Left lung (tissue), 10 donors: Measurements from ENCODE around the gene REM1. TPM values are rescaled to one million over a fixed set of nuclear protein-coding genes. Genes with fewer than 3 reads are reported as not detected.

Experiments
- ATAC-seq: fragments of 200-7000 bp; cut with Tn5 transposase; one replicate; pipeline ENCODE4 v1.9.1; 2020; ENCODE audit warnings: moderate library complexity
- DNase-seq, 4 donors: peaks; one replicate each; pipeline ENCODE4 v3.0.0-alpha.2; 2013 to 2020
- H3K27ac ChIP-seq, 2 donors: fragments of 200-600 bp; sonication (generic) in 1 of 2; one replicate each; pipeline versions ENCODE4 v1.5.0 to v1.8.0; 2020 to 2021
- H3K27me3 ChIP-seq, 2 donors: fragments of 200-600 bp; sonication (generic) in 1 of 2; one replicate each; pipeline versions ENCODE4 v1.5.0 to v1.8.0; 2020 to 2021
- H3K36me3 ChIP-seq, 2 donors: fragments of 200-600 bp; sonication (generic) in 1 of 2; one replicate each; pipeline versions ENCODE4 v1.5.0 to v1.8.0; 2020 to 2021
- H3K4me1 ChIP-seq, 2 donors: fragments of 200-600 bp; one replicate each; pipeline ENCODE4 v1.8.0; 2021
- H3K4me3 ChIP-seq, 2 donors: fragments of 200-600 bp; sonication (generic) in 1 of 2; one replicate each; pipeline versions ENCODE4 v1.5.0 to v1.8.0; 2020 to 2021; ENCODE audit warnings: mild to moderate bottlenecking in 1 of 2
- H3K9me3 ChIP-seq, 2 donors: fragments of 200-600 bp; sonication (generic) in 1 of 2; one replicate each; pipeline versions ENCODE4 v1.5.0 to v1.8.0; 2020 to 2021
- intact Hi-C, 2 donors: fragments of 100-400 bp; cut with DNase I; formaldehyde crosslinking; loops; one replicate each; pipeline versions ENCODE4 v1.11.2 to v1.14.2; 2022
- polyA plus RNA-seq, 6 donors: library from polyadenylated mRNA; unstranded; fragments of 120-200 nt; gene quantifications; one replicate each; pipeline ENCODE4 v1.2.1, GENCODE V29; 2013; ENCODE audit not compliant: insufficient read length in 6 of 6
- total RNA-seq, 2 donors: library from RNA; stranded (reverse); fragmentation: NEBNext Ultra II Directional; extraction: Animal tissue kit (Norgen Biotek cat#: 25700); gene quantifications; one replicate each; pipeline ENCODE4 v1.2.1, GENCODE V29; 2021
- TF ChIP-seq, protein P1 (sequence below), 2 donors: fragments of 200-600 bp; sonication (generic) in 1 of 2; IDR thresholded peaks; one replicate each; pipeline versions ENCODE4 v1.5.0 to v1.8.0; 2021; ENCODE audit warnings: antibody characterized with exemption in 2 of 2
- donor health status: DM: no; HTN: yes; CAD: no.
- donor health status: DM: no; HTN: no; CAD: no.

Gene REM1
- total and polyA plus RNA-seq, 8 donors: 2.0 to 9.9 (median 7.3) TPM

DNA sequence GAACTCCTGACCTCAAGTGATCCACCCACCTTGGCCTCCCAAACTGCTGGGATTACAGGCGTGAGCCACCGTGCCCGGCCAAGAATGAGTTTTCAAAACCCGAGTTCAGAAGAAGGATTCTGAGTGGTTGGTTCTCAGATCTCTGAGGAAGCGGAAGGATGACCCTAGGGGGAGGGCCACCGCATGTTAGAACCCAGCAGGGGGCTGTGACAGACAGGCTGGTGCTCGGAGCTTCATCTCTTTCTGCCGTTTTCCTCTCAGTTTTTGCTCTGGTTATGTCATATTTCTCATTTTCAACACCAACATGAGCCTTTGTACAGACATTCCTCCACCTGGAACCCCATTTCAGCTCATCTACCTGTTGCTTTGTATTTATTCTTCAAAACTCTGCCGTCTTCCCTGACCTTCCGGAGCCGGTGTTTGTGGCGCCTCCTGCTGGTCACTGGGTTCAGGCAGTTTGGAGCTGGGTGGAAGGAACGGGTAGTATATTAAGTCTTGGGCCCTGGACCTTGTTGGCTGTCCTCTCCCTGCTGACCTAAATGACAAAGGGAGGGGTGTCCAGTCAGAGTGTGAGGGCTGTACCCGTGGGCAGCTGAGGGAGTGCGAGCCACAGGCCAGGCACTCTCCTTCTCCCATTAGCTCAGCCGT is 35.0 kb upstream of the REM1 start, which contains the start of gene DEFB123:
DEFB123 (plus strand) TSS at position 621 of the 648 bp plus-strand sequence. CDS start 67 bp downstream, outside the sequence.
- Histone ChIP-seq H3K9me3 (no peaks in the 10 kb centered on the region), H3K36me3 (no peaks in the 10 kb centered on the region), H3K27ac (no peak within 1 kb of the TSS), H3K4me3 (no peak within 1 kb of the TSS), H3K27me3 (peaks cover 0 to 15% of the 10 kb centered on the region in 2 donors), H3K4me1 (no peaks in the 10 kb centered on the region)
- no peak for ATAC-seq
- DNase-seq: no peak
- intact Hi-C loops: no loop called here
- TF ChIP-seq, protein P1, sequence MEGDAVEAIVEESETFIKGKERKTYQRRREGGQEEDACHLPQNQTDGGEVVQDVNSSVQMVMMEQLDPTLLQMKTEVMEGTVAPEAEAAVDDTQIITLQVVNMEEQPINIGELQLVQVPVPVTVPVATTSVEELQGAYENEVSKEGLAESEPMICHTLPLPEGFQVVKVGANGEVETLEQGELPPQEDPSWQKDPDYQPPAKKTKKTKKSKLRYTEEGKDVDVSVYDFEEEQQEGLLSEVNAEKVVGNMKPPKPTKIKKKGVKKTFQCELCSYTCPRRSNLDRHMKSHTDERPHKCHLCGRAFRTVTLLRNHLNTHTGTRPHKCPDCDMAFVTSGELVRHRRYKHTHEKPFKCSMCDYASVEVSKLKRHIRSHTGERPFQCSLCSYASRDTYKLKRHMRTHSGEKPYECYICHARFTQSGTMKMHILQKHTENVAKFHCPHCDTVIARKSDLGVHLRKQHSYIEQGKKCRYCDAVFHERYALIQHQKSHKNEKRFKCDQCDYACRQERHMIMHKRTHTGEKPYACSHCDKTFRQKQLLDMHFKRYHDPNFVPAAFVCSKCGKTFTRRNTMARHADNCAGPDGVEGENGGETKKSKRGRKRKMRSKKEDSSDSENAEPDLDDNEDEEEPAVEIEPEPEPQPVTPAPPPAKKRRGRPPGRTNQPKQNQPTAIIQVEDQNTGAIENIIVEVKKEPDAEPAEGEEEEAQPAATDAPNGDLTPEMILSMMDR (IDR thresholded peaks at IDR 0.05): no peak

DNA sequence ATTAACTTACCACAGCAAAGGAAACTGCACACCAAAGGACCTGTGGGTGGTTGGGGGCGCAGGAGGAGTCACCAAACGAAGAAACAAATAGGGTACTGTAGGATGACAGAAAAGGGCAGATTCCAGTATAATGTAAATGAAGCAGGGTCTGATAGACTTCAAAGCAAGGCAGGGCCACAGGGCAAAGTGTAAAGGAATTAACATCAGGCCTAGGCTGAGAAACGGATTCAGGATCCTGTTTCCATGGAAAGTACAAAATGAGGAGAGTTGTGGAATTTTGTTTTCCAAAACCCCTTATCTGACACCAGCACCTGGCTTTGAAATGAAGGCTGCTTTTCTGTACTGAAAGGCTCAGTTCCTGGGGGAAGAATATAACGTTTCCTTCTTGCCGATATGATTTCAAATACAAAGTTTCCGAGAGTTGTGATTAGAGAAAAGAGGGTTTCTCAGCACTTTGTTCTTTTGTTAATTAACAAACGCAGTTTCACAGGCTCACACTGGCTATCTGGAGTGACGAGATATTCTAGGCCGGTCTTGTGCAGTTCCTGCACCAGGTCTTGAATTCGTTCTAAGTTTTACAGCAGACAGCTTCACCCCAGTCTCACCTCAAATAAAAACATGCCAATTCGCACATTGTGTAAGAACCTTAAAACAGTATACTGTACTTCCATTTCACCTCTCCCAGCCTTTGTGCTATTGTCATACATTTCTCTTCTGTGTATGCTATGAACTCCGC is 28.8 kb upstream of the REM1 start:
- Histone ChIP-seq H3K36me3 (no peaks in the 10 kb centered on the region), H3K4me3 (no peak overlapping the region), H3K9me3 (no peaks in the 10 kb centered on the region), H3K4me1 (no peaks in the 10 kb centered on the region), H3K27ac (no peak overlapping the region), H3K27me3 (peaks cover 0 to 11% of the 10 kb centered on the region in 2 donors)
- DNase-seq (no peak), ATAC-seq (no peak)
- TF ChIP-seq, protein P1 (IDR thresholded peaks at IDR 0.05): no peak
- intact Hi-C loops: no loop called here

DNA sequence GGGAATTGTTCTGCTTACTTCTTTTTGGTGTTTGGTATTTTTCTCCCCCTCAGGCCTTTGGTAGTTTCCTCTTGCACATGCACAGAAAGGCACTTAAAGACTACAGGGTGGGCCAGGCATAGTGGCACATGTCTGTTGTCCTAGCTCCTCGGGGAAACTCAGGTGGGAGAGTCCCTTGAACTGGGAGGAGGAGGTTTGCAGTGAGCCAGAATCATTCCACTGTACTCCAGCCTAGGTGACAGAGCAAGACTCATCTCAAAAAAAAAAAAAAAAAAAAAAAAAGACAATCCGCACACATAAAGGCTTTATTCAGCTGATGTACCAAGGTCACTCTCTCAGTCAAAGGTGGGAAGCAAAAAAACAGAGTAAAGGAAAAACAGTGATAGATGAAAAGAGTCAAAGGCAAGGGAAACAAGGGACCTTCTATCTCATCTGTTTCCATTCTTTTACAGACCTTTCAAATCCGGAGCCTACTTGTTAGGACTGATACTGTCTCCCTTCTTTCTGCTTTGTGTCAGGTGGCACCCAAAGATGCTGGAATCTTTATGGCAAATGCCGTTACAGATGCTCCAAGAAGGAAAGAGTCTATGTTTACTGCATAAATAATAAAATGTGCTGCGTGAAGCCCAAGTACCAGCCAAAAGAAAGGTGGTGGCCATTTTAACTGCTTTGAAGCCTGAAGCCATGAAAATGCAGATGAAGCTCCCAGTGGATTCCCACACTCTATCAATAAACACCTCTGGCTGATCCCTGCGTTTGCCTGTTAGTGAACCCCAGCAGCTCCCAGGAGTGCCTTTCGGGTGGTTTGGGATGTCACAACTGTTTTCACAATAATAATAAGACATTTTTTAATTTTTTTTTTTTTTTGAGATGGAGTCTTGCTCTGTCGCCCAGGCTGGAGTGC is 25.3 kb upstream of the REM1 start:
- TF ChIP-seq, protein P1 (IDR thresholded peaks at IDR 0.05): no peak
- no peak overlapping the region for H3K4me3 ChIP-seq
- DNase-seq (no peak), ATAC-seq (no peak)
- H3K4me1 ChIP-seq: no peaks in the 10 kb centered on the region
- H3K27me3 ChIP-seq: peaks cover 0 to 6% of the 10 kb centered on the region in 2 donors
- intact Hi-C loops: no loop called here
- no peaks in the 10 kb centered on the region for H3K9me3 ChIP-seq
- no peaks in the 10 kb centered on the region for H3K36me3 ChIP-seq
- H3K27ac ChIP-seq: no peak overlapping the region

DNA sequence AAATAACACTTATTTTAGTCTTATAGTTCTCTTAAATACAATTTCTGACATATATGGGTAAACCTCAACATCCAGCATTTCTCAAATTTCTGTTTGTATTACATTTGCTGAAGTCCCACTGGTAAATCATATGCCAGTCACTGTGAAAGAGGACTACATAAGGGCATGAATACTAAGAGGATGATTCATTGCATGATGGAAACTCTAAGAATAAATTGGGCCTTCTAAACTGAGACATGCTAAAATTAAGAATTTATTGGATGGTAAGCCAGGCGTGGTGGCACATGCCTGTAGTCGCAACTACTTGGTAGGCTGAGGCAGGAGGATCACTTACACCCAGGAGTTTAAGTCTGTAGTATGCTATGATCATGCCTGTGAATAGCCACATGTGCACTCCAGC is 22.5 kb upstream of the REM1 start:
- TF ChIP-seq, protein P1 (IDR thresholded peaks at IDR 0.05): no peak
- DNase-seq (no peak), ATAC-seq (no peak)
- Histone ChIP-seq H3K36me3 (no peaks in the 10 kb centered on the region), H3K9me3 (no peaks in the 10 kb centered on the region), H3K4me3 (no peak overlapping the region), H3K27me3 (peaks cover 0 to 15% of the 10 kb centered on the region in 2 donors), H3K27ac (no peak overlapping the region), H3K4me1 (no peaks in the 10 kb centered on the region)
- intact Hi-C loops: no loop called here
